OCI-LY1 (cell line): ENCODE results near the gene TRAF3IP1.

ENCODE experiments used
- H2AFZ ChIP-seq: fragments of 200-600 bp; sonication (generic), shearing (Covaris generic); 2 replicates; pipeline ENCODE4 v1.6.0; 2014; ENCODE audit warnings: antibody characterized with exemption, mild to moderate bottlenecking, low read length
- H3F3A ChIP-seq: fragments of 200-600 bp; sonication (generic), shearing (Covaris generic); 2 replicates; pipeline ENCODE4 v1.6.0; 2014; ENCODE audit warnings: mild to moderate bottlenecking, antibody characterized with exemption, low read length, moderate library complexity; ENCODE audit not compliant: insufficient read depth
- H3K27ac ChIP-seq: fragments of 200-600 bp; sonication (generic); 2 replicates; pipeline ENCODE4 v1.5.1; 2014; ENCODE audit warnings: low read length, mixed run types, mild to moderate bottlenecking, low read depth; ENCODE audit not compliant: poor library complexity, severe bottlenecking
- H3K27me3 ChIP-seq: fragments of 200-600 bp; sonication (generic); 2 replicates; pipeline ENCODE4 v1.6.0; 2014; ENCODE audit warnings: antibody characterized with exemption, mild to moderate bottlenecking, low read length, moderate library complexity; ENCODE audit not compliant: insufficient read depth
- H3K36me3 ChIP-seq: fragments of 200-600 bp; sonication (generic); 2 replicates; pipeline ENCODE4 v1.6.1; 2014; ENCODE audit warnings: mild to moderate bottlenecking, antibody characterized with exemption, low read length, moderate library complexity, mixed read lengths; ENCODE audit not compliant: insufficient read depth
- H3K4me1 ChIP-seq: fragments of 200-600 bp; sonication (generic); 2 replicates; pipeline ENCODE4 v1.5.1; 2014; ENCODE audit warnings: mild to moderate bottlenecking, low read length, moderate library complexity; ENCODE audit not compliant: insufficient read depth, severe bottlenecking
- H3K4me2 ChIP-seq: fragments of 200-600 bp; sonication (generic), shearing (Covaris generic); 2 replicates; pipeline ENCODE4 v1.6.1; 2014; ENCODE audit warnings: low read length
- H3K4me3 ChIP-seq: fragments of 200-600 bp; sonication (generic); 2 replicates; pipeline ENCODE4 v1.5.1; 2014; ENCODE audit warnings: low read length, low read depth, mild to moderate bottlenecking, mixed read lengths; ENCODE audit not compliant: poor library complexity, severe bottlenecking
- H3K79me2 ChIP-seq: fragments of 200-600 bp; shearing (Covaris generic); 2 replicates; pipeline ENCODE4 v1.6.1; 2016; ENCODE audit warnings: mixed run types, low read length, mixed read lengths; ENCODE audit not compliant: insufficient read depth
- H3K9ac ChIP-seq: fragments of 200-600 bp; sonication (generic), shearing (Covaris generic); 2 replicates; pipeline ENCODE4 v1.6.1; 2014; ENCODE audit warnings: mild to moderate bottlenecking, low read length, mixed read lengths
- H3K9me2 ChIP-seq: fragments of 200-600 bp; sonication (generic), shearing (Covaris generic); 2 replicates; pipeline ENCODE4 v1.6.1; 2014; ENCODE audit warnings: low read depth, mild to moderate bottlenecking, low read length, mixed read lengths
- H3K9me3 ChIP-seq: fragments of 200-600 bp; shearing (Covaris generic); 2 replicates; pipeline ENCODE4 v1.6.1; 2014; ENCODE audit warnings: low read length, mixed read lengths
- H4K20me1 ChIP-seq: fragments of 200-600 bp; sonication (generic), shearing (Covaris generic); 2 replicates; pipeline ENCODE4 v1.6.0; 2016; ENCODE audit warnings: mild to moderate bottlenecking, low read length; ENCODE audit not compliant: insufficient read depth
- CTCF ChIP-seq: fragments of 200-600 bp; sonication (generic), shearing (Covaris generic); IDR thresholded peaks from 2 replicates; pipeline ENCODE4 v1.5.1; 2017; ENCODE audit warnings: mild to moderate bottlenecking, antibody characterized with exemption, low read length, moderate library complexity, mixed read lengths
- EZH2 ChIP-seq: fragments of 200-600 bp; sonication (generic), shearing (Covaris generic); IDR thresholded peaks from 2 replicates; pipeline ENCODE4 v1.8.0; 2017; ENCODE audit warnings: borderline replicate concordance, mixed run types, mild to moderate bottlenecking, antibody characterized with exemption, low read length, moderate library complexity, mixed read lengths

Gene TRAF3IP1

GRCh38 chr2:238380785-238381184 lies 60.5 kb downstream of the TRAF3IP1 start:
- peaks cover 3% of the 10 kb centered on the region for H3K4me1 ChIP-seq
- H3K36me3 ChIP-seq: no peaks in the 10 kb centered on the region; the same call in 1 of the 2 replicates
- no peaks in the 10 kb centered on the region for H3K79me2 ChIP-seq
- H3K4me3 ChIP-seq: no peak overlapping the region
- H3K27ac ChIP-seq: no peak overlapping the region
- no peak overlapping the region for H2AFZ ChIP-seq
- no peaks in the 10 kb centered on the region for H3K9me2 ChIP-seq
- no peak for TF ChIP-seq EZH2
- no peak for TF ChIP-seq CTCF
- no peaks in the 10 kb centered on the region for H4K20me1 ChIP-seq
- H3K9ac ChIP-seq: no peak overlapping the region
- no peak overlapping the region for H3K4me2 ChIP-seq
- H3K27me3 ChIP-seq: no peaks in the 10 kb centered on the region
- no peaks in the 10 kb centered on the region for H3F3A ChIP-seq
- H3K9me3 ChIP-seq: peaks cover 3% of the 10 kb centered on the region; the same call in 1 of the 2 replicates

- no peaks in the 10 kb centered on the region for H3F3A ChIP-seq
- no peak overlapping the region for H3K27ac ChIP-seq
- no peaks in the 10 kb centered on the region for H3K9me2 ChIP-seq
- H3K9ac ChIP-seq: no peak overlapping the region
- no peak overlapping the region for H3K4me3 ChIP-seq
- no peaks in the 10 kb centered on the region for H3K79me2 ChIP-seq
- no peak overlapping the region for H2AFZ ChIP-seq
- no peaks in the 10 kb centered on the region for H3K27me3 ChIP-seq
- no peaks in the 10 kb centered on the region; the same call in 1 of the 2 replicates for H3K36me3 ChIP-seq
- no peaks in the 10 kb centered on the region for H4K20me1 ChIP-seq
- H3K4me1 ChIP-seq: peaks cover 3% of the 10 kb centered on the region
- TF ChIP-seq EZH2: no peak
- TF ChIP-seq CTCF: no peak
- H3K4me2 ChIP-seq: no peak overlapping the region
- peaks cover 3% of the 10 kb centered on the region; the same call in 1 of the 2 replicates for H3K9me3 ChIP-seq
Measured at GRCh38 chr2:238381341-238382115, 61.2 kb downstream of the TRAF3IP1 start.

- peaks cover 3% of the 10 kb centered on the region for H3K4me1 ChIP-seq
- H3K27me3 ChIP-seq: no peaks in the 10 kb centered on the region
- no peak overlapping the region for H3K27ac ChIP-seq
- H4K20me1 ChIP-seq: no peaks in the 10 kb centered on the region
- H3K79me2 ChIP-seq: no peaks in the 10 kb centered on the region
- H3K9me2 ChIP-seq: no peaks in the 10 kb centered on the region
- no peak overlapping the region for H3K9ac ChIP-seq
- H3K9me3 ChIP-seq: peaks cover 3% of the 10 kb centered on the region; the same call in 1 of the 2 replicates
- H3K36me3 ChIP-seq: no peaks in the 10 kb centered on the region; the same call in 1 of the 2 replicates
- H3K4me2 ChIP-seq: no peak overlapping the region
- H3K4me3 ChIP-seq: no peak overlapping the region
- no peak overlapping the region for H2AFZ ChIP-seq
- no peaks in the 10 kb centered on the region for H3F3A ChIP-seq
- no peak for TF ChIP-seq CTCF
- no peak for TF ChIP-seq EZH2
Measured at GRCh38 chr2:238382381-238382781, 62.1 kb downstream of the TRAF3IP1 start.
